ENCODE data around the gene SLC24A3. TPM values are rescaled to one million over a fixed set of nuclear protein-coding genes. Genes with fewer than 3 reads are reported as not detected.

Gene SLC24A3
- total RNA-seq, 4 donors from 2014 or later = 4.2 to 6.4 (median 5.6) TPM

DNA sequence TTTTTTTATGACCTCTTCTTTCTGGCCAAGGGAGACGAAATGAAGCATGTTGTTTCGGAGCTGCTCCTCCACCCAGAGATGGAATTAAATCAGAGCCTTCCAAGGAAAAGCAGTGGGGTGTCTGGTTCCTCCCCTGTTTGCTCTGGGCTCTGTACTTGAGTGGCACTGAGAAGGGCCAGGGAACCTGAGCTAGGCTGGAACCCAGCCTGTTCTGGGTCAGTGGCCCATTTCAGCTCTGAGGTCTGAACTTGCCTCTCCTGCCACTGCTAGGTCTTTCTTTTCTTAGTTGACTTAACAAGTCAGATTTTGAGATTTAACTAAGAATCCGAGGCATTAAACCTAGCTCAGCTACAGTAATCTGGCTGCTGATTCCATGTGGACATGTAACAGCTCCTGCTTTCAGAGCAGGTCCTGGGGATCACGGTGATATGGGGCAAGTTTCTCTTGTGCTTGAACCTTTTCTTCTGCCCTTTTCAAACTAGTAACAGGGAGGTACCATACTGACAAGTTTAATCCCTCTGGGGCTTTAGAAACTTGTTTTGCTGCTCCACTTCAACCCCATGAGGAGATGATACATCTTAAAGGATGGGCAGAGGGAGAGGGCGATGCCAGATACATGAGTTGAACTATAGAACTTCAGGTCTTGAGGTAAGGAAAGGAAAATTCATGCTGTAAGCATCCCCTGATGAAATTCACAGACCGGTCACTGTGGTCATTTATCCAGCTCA, 101.1 kb downstream of the SLC24A3 start:
- peaks cover 15% of the 10 kb centered on the region for H3K4me1 ChIP-seq
- WGBS = 70% methylated on average over 6 of the region's 6 CpGs
- no peak for TF ChIP-seq EP300 (IDR thresholded peaks at IDR 0.05)
- no peak for TF ChIP-seq POLR2AphosphoS5 (IDR thresholded peaks at IDR 0.05)
- no peak for TF ChIP-seq POLR2A (IDR thresholded peaks at IDR 0.05)
- TF ChIP-seq, protein P1, sequence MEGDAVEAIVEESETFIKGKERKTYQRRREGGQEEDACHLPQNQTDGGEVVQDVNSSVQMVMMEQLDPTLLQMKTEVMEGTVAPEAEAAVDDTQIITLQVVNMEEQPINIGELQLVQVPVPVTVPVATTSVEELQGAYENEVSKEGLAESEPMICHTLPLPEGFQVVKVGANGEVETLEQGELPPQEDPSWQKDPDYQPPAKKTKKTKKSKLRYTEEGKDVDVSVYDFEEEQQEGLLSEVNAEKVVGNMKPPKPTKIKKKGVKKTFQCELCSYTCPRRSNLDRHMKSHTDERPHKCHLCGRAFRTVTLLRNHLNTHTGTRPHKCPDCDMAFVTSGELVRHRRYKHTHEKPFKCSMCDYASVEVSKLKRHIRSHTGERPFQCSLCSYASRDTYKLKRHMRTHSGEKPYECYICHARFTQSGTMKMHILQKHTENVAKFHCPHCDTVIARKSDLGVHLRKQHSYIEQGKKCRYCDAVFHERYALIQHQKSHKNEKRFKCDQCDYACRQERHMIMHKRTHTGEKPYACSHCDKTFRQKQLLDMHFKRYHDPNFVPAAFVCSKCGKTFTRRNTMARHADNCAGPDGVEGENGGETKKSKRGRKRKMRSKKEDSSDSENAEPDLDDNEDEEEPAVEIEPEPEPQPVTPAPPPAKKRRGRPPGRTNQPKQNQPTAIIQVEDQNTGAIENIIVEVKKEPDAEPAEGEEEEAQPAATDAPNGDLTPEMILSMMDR (IDR thresholded peaks at IDR 0.05) = no peak
- H3K36me3 ChIP-seq = no peaks in the 10 kb centered on the region
- H3K9me3 ChIP-seq = no peaks in the 10 kb centered on the region
- no peak for DNase-seq (ENCODE audit: low spot score in 2 of 2)
- no peak overlapping the region for H3K4me3 ChIP-seq
- H3K27ac ChIP-seq = no peak overlapping the region
- H3K27me3 ChIP-seq = peaks cover 2% of the 10 kb centered on the region

GRCh38 chr20:19314621-19315020, 102.2 kb downstream of the SLC24A3 start:
- Histone ChIP-seq H3K4me3 (no peak overlapping the region), H3K9me3 (no peaks in the 10 kb centered on the region), H3K27me3 (peaks cover 2% of the 10 kb centered on the region), H3K27ac (no peak overlapping the region), H3K36me3 (no peaks in the 10 kb centered on the region), H3K4me1 (peaks cover 15% of the 10 kb centered on the region)
- DNase-seq (ENCODE audit: low spot score in 2 of 2) = no peak
- WGBS = 33% methylated on average over 7 of the region's 7 CpGs
- no peak for TF ChIP-seq EP300 (IDR thresholded peaks at IDR 0.05)
- TF ChIP-seq, protein P1 (IDR thresholded peaks at IDR 0.05) = no peak
- TF ChIP-seq POLR2A (IDR thresholded peaks at IDR 0.05) = no peak
- no peak for TF ChIP-seq POLR2AphosphoS5 (IDR thresholded peaks at IDR 0.05)

DNA sequence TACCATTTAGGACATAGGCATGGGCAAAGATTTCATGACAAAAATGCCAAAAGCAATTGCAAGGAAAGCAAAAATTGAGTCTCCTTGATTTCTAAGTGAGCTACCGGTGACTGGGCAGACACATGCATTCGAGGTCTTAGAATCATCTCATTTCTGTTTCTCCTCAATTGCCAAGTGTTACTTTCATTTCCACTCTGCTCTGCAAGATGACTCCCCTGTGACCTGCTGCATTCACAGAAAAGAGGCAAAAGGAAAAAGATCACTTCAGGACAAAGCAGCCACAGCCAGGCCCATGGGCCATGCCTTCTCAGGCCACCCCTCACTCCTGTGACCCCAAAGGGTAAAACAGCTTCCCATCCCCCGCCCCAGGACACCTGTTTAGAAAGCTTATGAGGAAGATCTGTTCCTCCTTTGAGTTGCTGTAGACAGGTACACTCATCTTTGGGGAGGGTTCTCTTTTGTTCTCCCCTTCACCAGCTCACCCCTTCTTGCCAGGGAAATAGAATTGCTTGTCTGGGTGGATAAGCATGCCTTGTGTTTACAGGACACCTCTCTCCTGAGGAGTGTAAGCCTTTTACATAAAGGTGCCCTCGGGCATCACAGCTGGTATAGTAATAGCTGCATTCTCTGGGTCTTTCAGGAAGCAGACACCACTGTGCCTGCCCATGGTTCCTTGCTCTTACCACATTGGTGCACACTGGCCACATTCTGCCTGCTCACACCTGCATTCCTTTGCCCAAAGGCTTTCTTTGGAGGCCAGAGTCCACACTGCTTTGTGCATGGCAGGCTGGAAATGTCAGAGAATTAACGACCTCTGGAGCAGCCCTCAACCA, 105.0 kb downstream of the SLC24A3 start:
- no peak for DNase-seq (ENCODE audit: low spot score in 2 of 2)
- TF ChIP-seq EP300 (IDR thresholded peaks at IDR 0.05) = no peak
- TF ChIP-seq, protein P1 (IDR thresholded peaks at IDR 0.05) = no peak
- WGBS = 50% methylated on average over 5 of the region's 5 CpGs
- Histone ChIP-seq H3K4me3 (no peak overlapping the region), H3K4me1 (peaks cover 15% of the 10 kb centered on the region), H3K27me3 (peaks cover 2% of the 10 kb centered on the region), H3K36me3 (no peaks in the 10 kb centered on the region), H3K9me3 (no peaks in the 10 kb centered on the region), H3K27ac (no peak overlapping the region)

- 74% methylated on average over 4 of the region's 4 CpGs for WGBS
- peaks cover 11% of the 10 kb centered on the region for H3K4me1 ChIP-seq
- no peaks in the 10 kb centered on the region for H3K36me3 ChIP-seq
- no peak overlapping the region for H3K27ac ChIP-seq
- no peak for DNase-seq (ENCODE audit: low spot score in 2 of 2)
- H3K4me3 ChIP-seq = no peak overlapping the region
- peaks cover 2% of the 10 kb centered on the region for H3K27me3 ChIP-seq
- no peaks in the 10 kb centered on the region for H3K9me3 ChIP-seq
- no peak for TF ChIP-seq EP300 (IDR thresholded peaks at IDR 0.05)
- TF ChIP-seq, protein P1 (IDR thresholded peaks at IDR 0.05) = no peak
- no peak for TF ChIP-seq POLR2AphosphoS5 (IDR thresholded peaks at IDR 0.05)
- TF ChIP-seq POLR2A (IDR thresholded peaks at IDR 0.05) = no peak
Observed at GRCh38 chr20:19318610-19319009, 106.2 kb downstream of the SLC24A3 start.

DNA sequence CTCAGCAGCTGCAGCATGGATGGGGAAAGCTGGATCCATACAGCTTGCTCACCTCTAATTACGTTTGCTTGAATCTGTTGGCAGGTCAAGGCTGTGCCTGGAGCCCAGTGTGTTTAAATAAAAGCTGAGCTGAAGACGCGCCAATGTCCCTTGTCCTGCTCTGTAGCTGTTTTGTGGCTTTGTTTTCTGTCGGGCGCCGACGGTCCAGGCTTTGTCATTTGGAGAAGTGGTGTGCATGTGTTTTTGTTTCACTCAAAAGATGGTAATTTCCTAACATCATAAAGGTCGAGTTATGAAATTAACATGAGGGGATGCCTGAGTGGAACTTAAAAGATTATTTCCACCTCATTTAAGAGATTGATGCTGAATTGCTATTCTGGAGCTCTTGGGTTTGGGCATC, 107.6 kb downstream of the SLC24A3 start:
- 66% methylated on average over 7 of the region's 8 CpGs for WGBS

More for the DNA sequence above, 107.6 kb downstream of the SLC24A3 start:
- Histone ChIP-seq H3K4me1 (peaks cover 5% of the 10 kb centered on the region), H3K9me3 (no peaks in the 10 kb centered on the region), H3K27me3 (peaks cover 2% of the 10 kb centered on the region), H3K36me3 (no peaks in the 10 kb centered on the region), H3K4me3 (no peak overlapping the region), H3K27ac (no peak overlapping the region)
- DNase-seq (ENCODE audit: low spot score in 2 of 2) = no peak
- TF ChIP-seq POLR2A (IDR thresholded peaks at IDR 0.05) (no peak), EP300 (IDR thresholded peaks at IDR 0.05) (no peak), POLR2AphosphoS5 (IDR thresholded peaks at IDR 0.05) (no peak)
- TF ChIP-seq, protein P1 (IDR thresholded peaks at IDR 0.05) = no peak

Measured in suprapubic skin (tissue), 4 donors.